ENCODE results near the gene ANKRA2. TPM values are rescaled to one million over a fixed set of nuclear protein-coding genes. Genes with fewer than 3 reads are reported as not detected.
A peak's percentile ranks its signal among the peaks of the same experiment; 100 is the strongest.

The ANKRA2 gene
- total and polyA plus RNA-seq, 10 donors = 20.6 to 35.1 (median 25.0) TPM

DNA sequence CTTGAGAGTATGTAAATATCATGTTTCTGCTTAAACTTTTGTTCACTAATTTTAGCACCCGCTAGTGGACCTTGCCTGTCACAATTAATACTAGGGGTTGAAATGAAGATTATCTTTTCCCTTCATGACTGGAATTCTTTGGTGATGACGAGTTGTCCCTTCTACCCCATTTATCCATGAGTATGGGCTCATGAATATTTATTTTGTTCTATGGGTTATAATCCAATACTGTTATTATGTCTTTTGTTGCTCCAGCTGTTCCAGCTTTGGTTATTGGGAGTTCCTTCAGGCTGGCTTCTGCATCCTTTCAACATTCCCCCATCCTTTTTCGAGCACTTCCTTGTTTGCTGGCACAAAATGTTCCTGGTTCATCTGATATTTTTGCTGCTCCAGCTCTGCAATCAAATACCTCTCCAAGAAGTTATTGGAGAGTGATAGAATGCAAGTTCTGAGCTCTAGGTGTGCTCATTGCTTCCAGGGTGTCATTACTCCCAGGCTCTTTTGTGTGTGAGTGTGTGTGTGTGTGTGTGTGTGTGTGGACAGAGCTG lies 40.8 kb upstream of the ANKRA2 start:
- Histone ChIP-seq H3K27me3 (replicated peaks in 1 of 7) (peaks cover 0 to 8% (median 0%) of the 10 kb centered on the region in 7 donors), H3K4me1 (no peaks in the 10 kb centered on the region), H3K4me3 (no peak overlapping the region), H3K27ac (no peak overlapping the region), H3K36me3 (no peaks in the 10 kb centered on the region), H3K9me3 (peaks cover 0 to 12% (median 11%) of the 10 kb centered on the region in 8 donors)
- intact Hi-C loops (cut with DNase I; ENCODE audit: low total_unique reads) = no loop called here
- no peak for DNase-seq
- 50 to 73% (median 55%) methylated on average over 3 of the region's 3 CpGs for WGBS, 5 donors
- TF ChIP-seq, protein P1, sequence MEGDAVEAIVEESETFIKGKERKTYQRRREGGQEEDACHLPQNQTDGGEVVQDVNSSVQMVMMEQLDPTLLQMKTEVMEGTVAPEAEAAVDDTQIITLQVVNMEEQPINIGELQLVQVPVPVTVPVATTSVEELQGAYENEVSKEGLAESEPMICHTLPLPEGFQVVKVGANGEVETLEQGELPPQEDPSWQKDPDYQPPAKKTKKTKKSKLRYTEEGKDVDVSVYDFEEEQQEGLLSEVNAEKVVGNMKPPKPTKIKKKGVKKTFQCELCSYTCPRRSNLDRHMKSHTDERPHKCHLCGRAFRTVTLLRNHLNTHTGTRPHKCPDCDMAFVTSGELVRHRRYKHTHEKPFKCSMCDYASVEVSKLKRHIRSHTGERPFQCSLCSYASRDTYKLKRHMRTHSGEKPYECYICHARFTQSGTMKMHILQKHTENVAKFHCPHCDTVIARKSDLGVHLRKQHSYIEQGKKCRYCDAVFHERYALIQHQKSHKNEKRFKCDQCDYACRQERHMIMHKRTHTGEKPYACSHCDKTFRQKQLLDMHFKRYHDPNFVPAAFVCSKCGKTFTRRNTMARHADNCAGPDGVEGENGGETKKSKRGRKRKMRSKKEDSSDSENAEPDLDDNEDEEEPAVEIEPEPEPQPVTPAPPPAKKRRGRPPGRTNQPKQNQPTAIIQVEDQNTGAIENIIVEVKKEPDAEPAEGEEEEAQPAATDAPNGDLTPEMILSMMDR (IDR thresholded peaks at IDR 0.05 in 8 of 11, conservative IDR thresholded peaks at IDR 0.05 in 3 of 11) = no peak
- TF ChIP-seq POLR2AphosphoS5 (IDR thresholded peaks at IDR 0.05) (no peak), POLR2A (IDR thresholded peaks at IDR 0.05) (no peak)

DNA sequence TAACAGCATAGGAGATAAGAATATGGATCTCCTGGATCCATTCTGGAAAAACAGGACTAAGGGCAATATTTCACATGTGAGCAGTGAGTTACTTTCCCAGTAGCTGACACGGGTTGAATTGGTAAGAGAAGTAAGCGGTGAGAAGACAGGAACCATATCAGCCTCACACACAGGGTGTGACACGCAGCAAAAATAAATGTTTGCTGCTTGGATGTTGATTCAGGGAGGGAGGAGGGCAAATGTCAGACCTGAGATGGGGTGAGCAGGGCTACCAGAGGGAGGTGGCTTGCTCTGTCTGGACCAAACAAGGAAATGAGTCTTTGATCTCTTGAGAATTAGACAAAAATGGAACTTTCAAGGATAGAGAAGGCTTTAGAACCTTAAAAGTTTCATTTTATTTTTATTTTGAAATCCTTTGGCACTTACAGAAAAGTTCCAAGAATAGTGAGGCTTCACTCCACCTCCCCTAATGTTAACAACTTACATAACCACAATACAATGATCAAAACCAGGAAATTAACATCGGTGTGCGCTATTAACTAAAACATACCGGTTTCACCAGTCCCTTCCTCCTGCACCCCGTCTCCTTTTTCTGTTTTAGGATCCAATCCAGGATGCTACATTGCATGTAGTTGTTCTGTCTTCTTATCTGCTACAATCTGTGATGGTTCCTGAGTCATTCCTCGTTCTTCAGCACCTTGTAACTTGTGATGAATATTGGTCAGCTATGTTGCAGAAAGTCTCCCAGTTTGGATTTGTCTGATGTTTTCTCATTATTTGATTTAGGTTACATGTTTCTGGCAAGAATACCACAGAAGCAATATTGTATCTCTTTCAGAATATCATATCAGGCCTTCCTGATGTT lies 40.0 kb upstream of the ANKRA2 start:
- Histone ChIP-seq H3K4me3 (no peak overlapping the region), H3K36me3 (no peaks in the 10 kb centered on the region), H3K27me3 (replicated peaks in 1 of 7) (peaks cover 0 to under 1% (median 0%) of the 10 kb centered on the region in 7 donors), H3K9me3 (peaks cover 0 to 17% (median 13%) of the 10 kb centered on the region in 8 donors), H3K27ac (no peak overlapping the region), H3K4me1 (no peaks in the 10 kb centered on the region)
- TF ChIP-seq, protein P1 (IDR thresholded peaks at IDR 0.05 in 8 of 11, conservative IDR thresholded peaks at IDR 0.05 in 3 of 11) = no peak
- TF ChIP-seq POLR2A (IDR thresholded peaks at IDR 0.05) = no peak
- TF ChIP-seq POLR2AphosphoS5 (IDR thresholded peaks at IDR 0.05) = no peak
- DNase-seq = no peak
- 79 to 88% (median 86%) methylated on average over 8 of the region's 8 CpGs for WGBS, 5 donors
- intact Hi-C loops (cut with DNase I; ENCODE audit: low total_unique reads) = no loop called here

DNA sequence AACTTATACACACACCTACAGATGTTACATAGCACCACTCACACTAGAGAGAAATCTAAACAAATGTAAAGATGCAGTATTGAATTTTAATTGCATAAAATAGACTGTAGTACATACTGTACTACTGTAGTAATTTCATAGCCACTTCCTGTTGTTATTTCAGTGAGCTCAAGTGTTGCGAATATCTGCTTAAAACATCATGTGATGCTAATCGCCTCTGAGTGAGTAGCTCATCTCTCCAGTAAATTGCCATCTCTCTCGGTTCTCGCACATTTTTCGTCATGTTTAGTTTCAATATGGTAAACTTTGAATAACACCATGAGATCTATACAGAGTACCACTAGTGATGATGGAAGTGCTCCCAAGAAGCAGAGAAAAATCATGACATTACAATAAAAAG lies 38.6 kb upstream of the ANKRA2 start:
- H3K27ac ChIP-seq = peak overlapping the region in 1 of 8 donors; percentile 34
- WGBS, 5 donors = 53 to 80% (median 78%) methylated on average over 5 of the region's 5 CpGs

More for the DNA sequence above, 38.6 kb upstream of the ANKRA2 start:
- DNase-seq = no peak
- TF ChIP-seq, protein P1 (IDR thresholded peaks at IDR 0.05 in 8 of 11, conservative IDR thresholded peaks at IDR 0.05 in 3 of 11) = no peak
- TF ChIP-seq POLR2AphosphoS5 (IDR thresholded peaks at IDR 0.05) (no peak), POLR2A (IDR thresholded peaks at IDR 0.05) (no peak)
- Histone ChIP-seq H3K4me1 (no peaks in the 10 kb centered on the region), H3K36me3 (no peaks in the 10 kb centered on the region), H3K9me3 (peaks cover 0 to 17% (median 13%) of the 10 kb centered on the region in 8 donors), H3K4me3 (no peak overlapping the region), H3K27me3 (replicated peaks in 1 of 7) (no peaks in the 10 kb centered on the region)
- intact Hi-C loops (cut with DNase I; ENCODE audit: low total_unique reads) = no loop called here

Measured in spleen (tissue), 11 donors.